Suppressor macrophage treated with lipopolysaccharide for 4 hours (primary cell): ENCODE measurements around the gene NCKIPSD.

Experiments
- DNase-seq: peaks from one replicate; pipeline ENCODE4 v3.0.0-alpha.2; 2020

The NCKIPSD gene

DNA sequence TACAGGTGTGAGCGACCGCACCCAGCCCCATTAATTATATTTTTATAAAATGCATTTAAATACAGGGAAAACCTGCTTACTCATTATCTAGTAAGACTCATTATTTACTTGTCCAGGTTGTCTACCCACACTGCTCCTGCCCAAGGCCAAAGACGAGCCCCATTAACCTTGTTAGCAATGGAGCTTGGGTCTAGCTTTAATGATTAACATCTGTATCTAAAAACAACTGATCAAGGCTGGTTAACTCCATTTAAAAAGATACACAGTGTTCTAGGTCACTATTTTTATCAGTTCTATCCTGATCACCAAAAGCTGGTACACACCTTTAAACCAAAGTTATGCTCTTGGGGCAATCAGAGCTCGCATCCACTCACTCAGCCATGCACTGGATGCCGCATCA, 10.4 kb upstream of the NCKIPSD start:
- DNase-seq, result no peak

DNA sequence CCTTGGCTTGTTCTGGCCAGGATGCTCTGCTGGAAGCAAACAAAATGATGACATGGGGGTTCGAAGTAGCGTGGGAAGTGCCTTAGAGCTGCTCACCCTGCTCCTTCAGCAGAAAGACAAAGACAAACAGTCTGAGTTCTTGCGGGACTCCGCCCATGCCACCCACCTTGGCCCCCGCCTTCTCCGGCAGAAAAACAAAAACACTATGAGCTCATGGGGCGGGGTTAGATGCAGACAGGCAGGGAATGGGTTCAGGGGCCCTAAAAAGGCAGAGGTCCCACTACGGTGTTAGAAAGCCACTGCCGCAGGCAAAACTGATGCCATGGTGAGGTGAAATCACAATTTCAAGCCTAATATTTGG, 9.7 kb upstream of the NCKIPSD start:
- DNase-seq, result no peak

- DNase-seq, result no peak
Measured at GRCh38 chr3:48694610-48695392, 9.1 kb upstream of the NCKIPSD start.

DNA sequence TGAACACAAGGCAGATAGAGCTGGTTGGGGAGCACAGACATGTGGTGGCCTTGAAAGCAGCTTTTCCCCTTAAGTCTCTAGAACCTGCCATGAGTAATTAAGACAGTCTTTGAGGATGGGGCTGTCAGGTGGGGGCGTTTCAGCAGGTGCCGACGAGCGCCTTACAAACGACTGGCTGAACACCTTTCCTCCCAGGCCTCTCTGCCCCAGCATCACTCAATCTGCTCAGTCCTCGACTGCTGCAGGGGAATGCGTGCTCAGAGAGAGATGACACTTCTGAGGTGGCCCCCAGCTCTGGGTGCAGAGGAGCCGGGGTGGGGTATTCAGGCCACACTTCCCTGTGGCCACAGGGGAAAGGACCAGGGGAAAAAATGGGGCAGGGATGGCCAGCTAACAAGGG, 8.1 kb upstream of the NCKIPSD start:
- DNase-seq, result no peak

DNA sequence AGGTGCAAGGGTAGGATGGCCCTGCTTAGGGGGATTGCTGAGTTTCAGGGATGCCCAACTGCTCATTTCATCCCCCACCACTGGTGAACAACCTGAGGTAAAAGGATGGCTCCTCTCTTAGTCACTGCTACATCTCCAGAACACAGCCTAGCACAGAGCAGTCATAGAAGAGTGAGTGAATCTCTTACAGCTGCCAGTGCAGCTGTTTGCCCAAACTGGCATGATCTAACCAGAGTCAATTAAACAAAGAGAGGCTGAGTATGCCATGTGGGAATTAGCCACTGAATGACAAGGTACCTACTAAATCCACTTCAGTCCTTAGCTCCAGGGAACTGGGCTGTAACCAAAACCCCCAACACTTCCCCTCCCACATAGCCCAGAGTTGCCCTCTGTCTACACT, 6.8 kb upstream of the NCKIPSD start:
- no peak for DNase-seq

GRCh38 chr3:48690846-48691458, 5.2 kb upstream of the NCKIPSD start:
- DNase-seq, result no peak

DNA sequence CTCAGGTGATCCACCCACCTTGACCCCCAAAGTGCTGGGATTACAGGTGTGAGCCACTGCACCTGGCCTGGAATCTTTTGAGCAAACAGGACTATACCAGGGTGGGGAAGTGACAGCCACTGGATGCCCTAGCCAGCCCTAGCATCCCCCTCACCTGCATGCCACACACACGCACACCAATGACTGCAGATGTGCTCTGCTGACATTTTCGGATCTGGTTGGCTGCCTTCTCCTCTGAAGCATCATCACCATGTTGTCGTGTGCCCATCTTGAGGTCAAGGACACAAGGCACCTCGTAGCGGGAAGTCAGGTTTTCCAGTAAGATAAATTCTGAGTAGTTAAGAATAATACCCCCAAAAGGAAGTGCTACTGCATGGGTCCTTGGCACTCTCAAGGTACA, 3.7 kb upstream of the NCKIPSD start:
- no peak for DNase-seq

- no peak for DNase-seq
Measured at GRCh38 chr3:48688737-48689075, 3.0 kb upstream of the NCKIPSD start.

GRCh38 chr3:48688032-48688736, 2.5 kb upstream of the NCKIPSD start:
- DNase-seq, result no peak

DNA sequence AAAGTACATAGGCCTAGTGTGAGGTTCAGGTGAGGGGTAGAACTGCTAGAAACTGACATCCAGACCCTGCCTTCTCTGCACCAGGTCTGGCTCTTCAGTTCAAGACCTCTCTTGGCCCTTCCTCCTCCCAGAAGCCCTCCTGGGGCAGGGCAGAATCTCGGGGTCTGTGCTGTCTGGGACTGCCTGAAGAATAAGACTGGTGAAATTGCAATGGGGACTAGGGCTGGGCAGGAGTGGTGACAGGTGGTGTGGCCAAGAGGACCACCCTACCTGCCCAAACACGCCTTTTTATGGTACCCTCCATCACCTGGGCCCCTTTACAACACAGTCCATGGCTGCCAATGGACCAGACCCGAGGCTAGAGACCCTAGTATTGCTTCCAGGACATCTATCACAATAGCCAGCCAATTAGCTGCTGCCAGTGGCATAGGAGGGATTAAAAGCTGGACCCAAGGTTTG, 1.5 kb upstream of the NCKIPSD start:
- no peak for DNase-seq

DNA sequence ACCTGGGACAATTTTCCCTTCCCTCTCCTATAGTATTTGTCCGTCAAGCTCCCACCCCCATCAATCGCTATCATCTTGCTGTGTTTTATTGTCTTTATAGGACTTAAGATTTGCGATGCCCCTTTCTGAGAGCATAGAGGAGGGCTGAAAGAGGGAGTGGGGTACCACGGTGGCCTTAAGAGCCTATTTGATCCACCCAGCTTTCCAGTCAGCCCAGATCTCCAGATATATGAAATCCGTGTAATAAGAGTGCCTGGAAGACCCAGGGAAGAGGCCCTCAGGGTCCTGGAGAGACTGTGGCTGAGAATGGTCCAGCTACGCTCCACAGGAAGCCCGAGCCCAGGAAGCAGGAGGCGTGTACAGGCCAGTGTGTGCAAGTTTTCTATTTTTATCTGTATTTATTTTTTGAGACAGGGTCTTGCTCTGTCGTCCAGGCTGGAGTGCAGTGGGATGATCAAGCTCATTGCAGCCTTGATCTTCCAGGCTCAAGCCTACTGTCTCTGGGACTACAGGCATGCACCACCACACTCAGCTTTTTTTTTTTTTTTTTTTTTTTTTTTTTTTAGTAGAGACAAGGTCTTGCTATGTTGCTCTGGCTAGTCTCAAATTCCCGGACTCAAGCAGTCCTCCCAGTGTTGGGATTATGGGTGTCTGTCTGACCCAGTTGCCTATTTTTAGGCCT, 964 bp upstream of the NCKIPSD start:
- no peak for DNase-seq

DNA sequence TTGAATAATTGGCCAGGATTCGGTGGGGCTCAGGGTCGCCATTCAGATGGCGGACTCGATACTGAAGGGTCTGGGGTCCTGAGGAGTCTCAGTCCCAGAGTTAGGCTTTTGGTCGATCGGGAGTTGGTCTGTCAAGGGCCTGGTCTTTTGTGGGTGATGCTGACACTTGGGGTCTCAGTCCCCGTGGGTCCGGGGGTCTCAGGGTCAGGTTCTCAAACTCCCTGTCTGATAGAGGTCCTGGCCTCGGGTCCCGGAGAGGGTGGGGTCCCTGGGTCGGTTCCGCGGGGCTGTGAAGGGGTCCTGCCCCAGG, 467 bp downstream of the NCKIPSD start:
- no peak for DNase-seq

GRCh38 chr3:48684480-48685143, 1.1 kb downstream of the NCKIPSD start:
- peak; percentile 71 for DNase-seq

DNA sequence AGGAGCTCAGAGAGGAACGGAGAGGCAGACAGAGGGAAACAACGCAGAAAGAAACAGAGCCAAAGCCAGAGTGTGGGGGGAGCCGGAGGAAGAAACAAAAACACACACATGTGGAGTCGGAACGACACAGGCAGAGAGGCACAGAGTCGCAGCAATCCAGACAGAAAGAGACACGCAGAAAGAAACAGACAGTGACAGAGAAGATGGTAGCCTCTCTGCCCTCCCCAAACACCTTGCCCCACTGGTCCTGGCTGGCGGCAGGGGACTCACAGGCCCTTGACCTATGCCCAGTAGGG, 1.7 kb downstream of the NCKIPSD start:
- DNase-seq, result no peak

GRCh38 chr3:48682786-48683185, 2.9 kb downstream of the NCKIPSD start:
- no peak for DNase-seq

DNA sequence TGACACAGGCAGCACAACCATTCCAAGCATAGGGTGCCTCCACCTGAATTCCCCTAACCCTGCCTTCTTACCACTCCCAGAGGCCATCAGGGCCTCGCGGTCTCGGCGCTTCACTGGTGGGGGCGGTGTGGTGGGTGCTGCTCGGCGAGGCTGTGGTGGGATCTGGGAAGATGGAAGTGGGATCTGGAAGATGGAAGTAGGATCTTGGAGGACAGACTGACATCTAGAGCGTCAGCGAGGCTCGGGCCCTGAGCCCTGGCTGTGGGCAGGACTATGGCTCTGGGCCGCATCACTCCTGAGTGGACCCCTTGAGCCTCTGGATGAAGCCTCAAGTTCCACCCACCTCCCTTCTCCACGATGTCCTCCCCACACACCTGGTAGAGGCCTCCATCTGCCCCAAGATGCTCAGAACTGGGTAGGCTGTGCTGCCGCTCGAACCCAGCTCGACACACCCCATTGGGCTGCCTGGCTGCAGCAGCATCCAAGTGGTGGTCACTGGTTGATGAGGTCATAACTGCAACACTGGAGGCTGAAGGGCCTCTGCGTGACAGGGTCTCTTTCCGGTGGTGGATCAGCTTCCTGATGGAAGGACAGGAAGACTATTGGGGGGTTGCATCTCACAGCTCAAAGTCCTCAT, 3.6 kb downstream of the NCKIPSD start:
- DNase-seq, result no peak

- DNase-seq, result no peak
Measured at GRCh38 chr3:48681541-48681880, 4.2 kb downstream of the NCKIPSD start.

GRCh38 chr3:48680811-48681540, 4.7 kb downstream of the NCKIPSD start:
- DNase-seq, result no peak

DNA sequence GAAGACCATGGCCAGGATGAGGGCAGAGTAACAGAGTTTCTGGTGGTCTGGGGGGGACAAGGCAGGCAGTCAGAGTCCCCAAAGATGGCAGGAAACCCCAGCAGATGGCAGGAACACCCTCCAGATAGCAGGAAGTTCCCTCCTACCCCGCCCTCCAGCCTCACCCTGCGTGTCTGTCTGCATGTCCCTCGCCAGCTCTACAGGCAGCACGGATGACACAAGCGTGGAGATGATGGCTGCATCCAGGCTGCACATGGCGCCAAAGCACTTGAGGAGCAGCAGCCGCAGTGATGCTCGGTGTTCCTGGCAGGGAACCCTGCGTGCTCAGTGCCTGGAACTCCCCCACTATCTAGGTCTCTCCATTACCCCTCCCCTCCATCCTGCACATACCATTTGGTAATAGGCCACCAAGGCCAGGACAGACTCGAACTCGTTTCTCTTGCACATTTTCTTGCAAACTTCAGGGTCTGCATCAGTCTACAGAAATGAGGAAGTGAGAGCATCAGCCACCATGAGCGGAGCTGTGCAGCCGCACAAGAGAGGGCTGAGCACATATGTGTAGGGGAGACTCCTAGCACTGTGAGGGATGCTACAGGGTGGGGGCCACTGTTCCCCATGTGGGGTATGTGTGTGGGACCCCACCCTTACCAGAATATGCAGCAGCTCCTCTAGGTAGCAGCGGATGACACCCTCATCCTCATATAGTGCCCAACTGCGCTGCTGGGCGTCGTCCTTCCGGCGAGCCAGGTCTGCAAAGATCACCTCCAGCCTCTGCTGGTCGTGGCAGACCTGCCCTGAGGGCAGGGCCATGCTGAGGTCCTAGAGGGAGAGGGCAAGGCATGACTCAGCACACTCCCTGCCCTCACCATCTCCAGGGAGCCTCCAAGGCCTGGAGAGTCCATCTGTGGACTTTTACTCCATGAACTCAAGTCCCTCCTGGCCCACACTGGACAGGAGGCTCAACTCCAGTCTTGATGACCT, 6.0 kb downstream of the NCKIPSD start:
- no peak for DNase-seq

- DNase-seq, result no peak
Measured at GRCh38 chr3:48678566-48679380, 6.9 kb downstream of the NCKIPSD start.
